Osteocyte (in vitro differentiated cells): ENCODE data around the gene CLK4. TPM values are rescaled to one million over a fixed set of nuclear protein-coding genes. Genes with fewer than 3 reads are reported as not detected.

ENCODE experiments used
- DNase-seq: peaks from one replicate; pipeline ENCODE4 v3.0.0; 2021; ENCODE audit warnings: mixed read lengths; ENCODE audit not compliant: unreplicated experiment; ENCODE audit errors: extremely low spot score
- H3K27ac Mint-ChIP-seq: one replicate; pipeline ENCODE4 v1.8.0; 2021; ENCODE audit warnings: mild to moderate bottlenecking, mixed read lengths; ENCODE audit not compliant: unreplicated experiment
- H3K27me3 Mint-ChIP-seq: one replicate; pipeline ENCODE4 v1.8.0; 2021; ENCODE audit warnings: mixed read lengths; ENCODE audit not compliant: unreplicated experiment
- H3K36me3 Mint-ChIP-seq: one replicate; pipeline ENCODE4 v1.8.0; 2021; ENCODE audit warnings: mixed read lengths; ENCODE audit not compliant: unreplicated experiment
- H3K4me1 Mint-ChIP-seq: one replicate; pipeline ENCODE4 v1.8.0; 2021; ENCODE audit warnings: mixed read lengths; ENCODE audit not compliant: unreplicated experiment
- H3K4me3 Mint-ChIP-seq: one replicate; pipeline ENCODE4 v1.8.0; 2021; ENCODE audit warnings: mild to moderate bottlenecking, moderate library complexity, mixed read lengths; ENCODE audit not compliant: unreplicated experiment
- H3K9me3 Mint-ChIP-seq: one replicate; pipeline ENCODE4 v1.8.0; 2021; ENCODE audit warnings: mixed read lengths; ENCODE audit not compliant: unreplicated experiment
- long read RNA-seq: library from polyadenylated mRNA; unstranded; transcript quantifications from one replicate; pipeline ENCODE4 v2.0.0, GENCODE V29; 2021
- total RNA-seq: library from RNA; stranded (reverse); gene quantifications from 2 replicates; pipeline ENCODE4 v1.2.1, GENCODE V29; 2021
- TF ChIP-seq, protein P1 (sequence below): fragments of 200-600 bp; sonication (generic); IDR thresholded peaks from 2 replicates; pipeline ENCODE4 v1.5.0; 2021; ENCODE audit warnings: antibody characterized with exemption, mild to moderate bottlenecking, moderate library complexity

The CLK4 gene
- total RNA-seq, result 28.7 and 30.0 TPM in 2 replicates
- long read RNA-seq, transcript CLK4-201 (13 exons, 2,568 nt), result major isoform, 60 of 139 reads
- long read RNA-seq, transcript CLK4-208 (2 exons, 1,690 nt), result minor isoform, 14 of 139 reads
- long read RNA-seq, partial matches to known transcripts, result 8 of 139 reads
- long read RNA-seq, other reads (novel, unspliced or antisense), result 51 of 139 reads

DNA sequence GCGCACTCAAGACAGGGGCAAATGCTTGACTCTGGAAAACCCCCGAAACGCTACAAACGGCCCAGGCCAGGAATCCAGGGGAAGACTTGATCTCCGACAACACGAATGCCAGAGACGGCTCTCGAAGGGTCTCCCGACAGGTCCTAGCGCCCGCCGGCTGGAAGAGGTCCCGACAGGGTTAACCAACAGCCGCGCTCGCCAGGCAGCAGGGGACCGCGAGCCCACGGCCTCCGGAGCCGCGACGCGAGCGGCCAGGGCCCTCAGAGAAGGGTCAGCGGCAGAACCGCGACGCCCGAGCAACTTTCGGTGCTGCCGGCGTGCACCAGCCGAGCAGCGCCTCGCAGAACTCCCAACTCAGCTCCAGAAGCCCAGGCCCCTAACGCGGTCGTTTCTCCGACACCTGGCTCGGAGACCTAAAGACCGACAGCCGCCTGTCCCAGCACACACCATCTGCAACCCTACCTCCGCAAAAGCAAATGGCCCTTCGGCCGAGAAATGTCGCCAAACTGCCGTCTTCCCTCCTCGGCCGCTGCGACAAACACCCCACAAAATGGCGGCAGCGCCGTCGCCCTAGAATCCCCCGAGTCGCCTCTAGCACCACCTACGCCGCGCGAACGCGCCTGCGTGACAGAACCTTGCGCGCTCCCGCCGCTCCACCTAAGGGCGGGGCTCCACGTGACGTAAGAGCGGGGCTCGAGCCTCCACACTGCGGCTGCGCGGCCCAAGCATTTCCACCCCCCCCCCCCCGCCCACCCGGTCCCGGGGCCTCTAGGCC is at the start of gene CLK4:
Gene CLK4 (minus strand): TSS at position 567 of the 775 bp plus-strand sequence. CDS start 3,634 bp downstream, outside the sequence.
- peak within 1 kb of the TSS; percentile 97 for H3K27ac Mint-ChIP-seq
- peak; percentile 98 for DNase-seq
- TF ChIP-seq, protein P1, sequence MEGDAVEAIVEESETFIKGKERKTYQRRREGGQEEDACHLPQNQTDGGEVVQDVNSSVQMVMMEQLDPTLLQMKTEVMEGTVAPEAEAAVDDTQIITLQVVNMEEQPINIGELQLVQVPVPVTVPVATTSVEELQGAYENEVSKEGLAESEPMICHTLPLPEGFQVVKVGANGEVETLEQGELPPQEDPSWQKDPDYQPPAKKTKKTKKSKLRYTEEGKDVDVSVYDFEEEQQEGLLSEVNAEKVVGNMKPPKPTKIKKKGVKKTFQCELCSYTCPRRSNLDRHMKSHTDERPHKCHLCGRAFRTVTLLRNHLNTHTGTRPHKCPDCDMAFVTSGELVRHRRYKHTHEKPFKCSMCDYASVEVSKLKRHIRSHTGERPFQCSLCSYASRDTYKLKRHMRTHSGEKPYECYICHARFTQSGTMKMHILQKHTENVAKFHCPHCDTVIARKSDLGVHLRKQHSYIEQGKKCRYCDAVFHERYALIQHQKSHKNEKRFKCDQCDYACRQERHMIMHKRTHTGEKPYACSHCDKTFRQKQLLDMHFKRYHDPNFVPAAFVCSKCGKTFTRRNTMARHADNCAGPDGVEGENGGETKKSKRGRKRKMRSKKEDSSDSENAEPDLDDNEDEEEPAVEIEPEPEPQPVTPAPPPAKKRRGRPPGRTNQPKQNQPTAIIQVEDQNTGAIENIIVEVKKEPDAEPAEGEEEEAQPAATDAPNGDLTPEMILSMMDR, result no peak
- no peaks in the 10 kb centered on the region for H3K9me3 Mint-ChIP-seq
- no peaks in the 10 kb centered on the region for H3K27me3 Mint-ChIP-seq
- peaks cover 9% of the 10 kb centered on the region for H3K36me3 Mint-ChIP-seq
- H3K4me3 Mint-ChIP-seq, result peak within 1 kb of the TSS; percentile 95
- H3K4me1 Mint-ChIP-seq, result peaks cover 32% of the 10 kb centered on the region

DNA sequence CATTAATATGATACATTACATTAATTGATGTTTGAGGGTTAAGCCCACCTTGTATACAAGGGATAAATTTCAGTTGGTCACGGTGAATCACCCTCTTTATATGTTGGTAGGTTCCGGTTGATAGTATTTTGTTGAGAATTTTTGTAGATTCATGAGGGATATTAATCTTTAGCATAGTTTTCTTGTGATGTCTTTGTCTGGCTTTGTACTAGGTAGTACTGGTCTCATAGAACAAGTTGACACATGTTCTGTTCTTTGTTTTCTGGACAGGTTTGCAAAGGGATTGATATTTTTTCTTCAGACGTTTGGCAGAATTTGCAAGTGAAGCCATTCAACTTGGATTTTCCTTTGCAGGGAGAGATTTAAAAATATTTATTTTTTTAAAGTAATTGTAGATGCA is 49.1 kb upstream of the CLK4 start:
- Mint-ChIP-seq H3K36me3 (no peaks in the 10 kb centered on the region), H3K27ac (no peak overlapping the region), H3K9me3 (peaks cover 29% of the 10 kb centered on the region), H3K4me1 (peaks cover 7% of the 10 kb centered on the region), H3K27me3 (no peaks in the 10 kb centered on the region), H3K4me3 (no peak overlapping the region)
- TF ChIP-seq, protein P1, result no peak
- DNase-seq, result no peak

DNA sequence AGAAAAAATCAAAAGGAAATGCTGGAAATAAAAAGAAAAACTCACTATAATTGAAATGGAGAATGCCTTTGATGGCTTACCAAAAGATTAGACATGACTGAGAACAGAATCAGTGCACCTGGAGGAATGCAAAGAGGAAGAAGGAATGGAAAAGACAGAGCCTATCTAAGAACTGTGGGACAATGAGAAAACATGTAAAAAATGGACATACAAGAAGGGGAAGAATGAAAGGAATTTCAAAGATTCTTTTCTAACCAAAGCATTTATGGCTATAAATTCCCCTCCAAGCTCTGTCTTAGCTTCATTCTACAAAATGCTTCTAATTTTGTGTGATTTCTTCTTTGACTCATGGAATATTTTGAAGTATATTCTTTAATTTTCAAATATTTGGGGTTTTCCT is 47.5 kb upstream of the CLK4 start:
- Mint-ChIP-seq H3K4me1 (peaks cover 7% of the 10 kb centered on the region), H3K9me3 (peaks cover 37% of the 10 kb centered on the region), H3K4me3 (no peak overlapping the region), H3K27ac (no peak overlapping the region), H3K36me3 (no peaks in the 10 kb centered on the region), H3K27me3 (no peaks in the 10 kb centered on the region)
- TF ChIP-seq, protein P1, result no peak
- no peak for DNase-seq

DNA sequence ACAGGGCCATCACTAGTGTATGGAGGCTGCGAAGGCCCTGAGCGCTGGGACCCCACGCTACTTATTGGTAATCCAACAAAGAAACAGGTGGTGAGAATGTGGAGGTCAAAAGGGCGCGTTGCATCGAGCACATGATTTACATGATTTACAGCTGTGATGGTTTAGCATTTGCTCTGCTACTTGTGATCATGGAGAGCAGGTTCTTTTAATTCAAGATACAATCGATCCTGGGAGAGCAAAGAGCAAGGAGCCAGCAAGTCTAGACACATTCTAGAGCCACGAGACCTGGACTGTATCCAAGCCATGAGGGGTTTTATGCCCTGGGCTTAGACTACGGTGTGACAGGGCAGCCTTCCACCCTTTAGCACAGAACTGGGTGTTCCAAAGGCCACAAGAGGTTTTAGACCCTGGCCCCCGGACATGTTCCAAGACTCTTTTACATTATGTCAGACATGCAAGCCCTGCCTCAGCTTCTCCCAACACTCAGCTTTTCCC is 47.0 kb upstream of the CLK4 start:
- DNase-seq, result no peak
- TF ChIP-seq, protein P1, result no peak
- H3K36me3 Mint-ChIP-seq, result no peaks in the 10 kb centered on the region
- peaks cover 7% of the 10 kb centered on the region for H3K4me1 Mint-ChIP-seq
- H3K27me3 Mint-ChIP-seq, result no peaks in the 10 kb centered on the region
- H3K27ac Mint-ChIP-seq, result no peak overlapping the region
- peaks cover 41% of the 10 kb centered on the region for H3K9me3 Mint-ChIP-seq
- H3K4me3 Mint-ChIP-seq, result no peak overlapping the region

DNA sequence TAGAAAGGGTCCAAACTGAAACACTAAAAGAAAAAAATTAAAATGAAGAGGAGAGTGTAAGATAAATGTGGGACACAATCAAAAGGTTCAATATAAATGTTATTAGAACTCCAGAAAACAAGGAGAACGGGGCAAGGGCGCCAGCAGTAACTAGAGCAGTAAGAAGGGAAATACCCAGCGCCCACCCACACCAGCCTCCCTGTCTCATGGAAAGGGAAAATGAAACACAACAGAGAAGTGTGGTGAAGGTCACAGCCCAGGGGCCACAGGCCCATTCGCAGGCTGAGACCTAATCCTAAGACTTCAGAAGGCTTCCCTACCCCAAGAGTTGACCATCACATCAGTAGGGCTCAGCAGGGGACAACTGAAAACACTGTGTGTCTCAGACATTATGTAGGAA is 45.8 kb upstream of the CLK4 start:
- DNase-seq, result no peak
- TF ChIP-seq, protein P1, result no peak
- no peak overlapping the region for H3K4me3 Mint-ChIP-seq
- H3K27ac Mint-ChIP-seq, result no peak overlapping the region
- peaks cover 7% of the 10 kb centered on the region for H3K4me1 Mint-ChIP-seq
- H3K9me3 Mint-ChIP-seq, result peaks cover 41% of the 10 kb centered on the region
- no peaks in the 10 kb centered on the region for H3K27me3 Mint-ChIP-seq
- no peaks in the 10 kb centered on the region for H3K36me3 Mint-ChIP-seq
